Activated CD8-positive, alpha-beta T cell treated with anti-CD3 and anti-CD28 coated beads, Interleukin-2, amount 10 ng/mL, durations not matched to agents 7 days and 5 days (primary cell): ENCODE measurements around the gene PTGER4. TPM values are rescaled to one million over a fixed set of nuclear protein-coding genes. Genes with fewer than 3 reads are reported as not detected.

ENCODE experiments used
- ATAC-seq: fragments of 150-1000 bp; cut with Tn5 transposase; one replicate; pipeline ENCODE4 v1.10.0; 2021; ENCODE audit warnings: moderate library complexity
- CTCF ChIA-PET: fragments of 350-600 bp; sonication (Branson Sonifier 250); formaldehyde crosslinking; loops from one replicate; lab custom pipeline; 2021; ENCODE audit warnings: antibody characterized with exemption; lab: Charles Lee
- POLR2A ChIA-PET: fragments of 350-600 bp; sonication (Branson Sonifier 250); formaldehyde crosslinking; loops from one replicate; lab custom pipeline; 2021; ENCODE audit warnings: antibody characterized with exemption; lab: Charles Lee
- DNase-seq: peaks from one replicate; pipeline ENCODE4 v3.0.0-alpha.2; 2020
- H3K27ac Mint-ChIP-seq: one replicate; pipeline ENCODE4 v1.8.0; 2021; ENCODE audit warnings: mild to moderate bottlenecking, mixed read lengths
- H3K27me3 Mint-ChIP-seq: one replicate; pipeline ENCODE4 v1.8.0; 2021; ENCODE audit warnings: low read depth, mixed read lengths
- H3K36me3 Mint-ChIP-seq: one replicate; pipeline ENCODE4 v1.8.0; 2021; ENCODE audit warnings: low read depth, mixed read lengths
- H3K4me1 Mint-ChIP-seq: one replicate; pipeline ENCODE4 v1.8.0; 2021; ENCODE audit warnings: low read depth, mixed read lengths
- H3K4me3 Mint-ChIP-seq: one replicate; pipeline ENCODE4 v1.8.0; 2021; ENCODE audit warnings: mild to moderate bottlenecking, mixed read lengths
- H3K9me3 Mint-ChIP-seq: one replicate; pipeline ENCODE4 v1.8.0; 2022; ENCODE audit warnings: mixed read lengths; ENCODE audit not compliant: insufficient read depth
- total RNA-seq, 2 experiments: library from RNA; stranded (reverse); gene quantifications; one replicate each; pipeline ENCODE4 v1.2.3, GENCODE V29; 2021

The PTGER4 gene
- total RNA-seq, 2 experiments from 2014 or later: 45.8 to 50.8 TPM

- H3K27me3 Mint-ChIP-seq: no peaks in the 10 kb centered on the region
- ATAC-seq (no peak), DNase-seq (no peak)
- no peak overlapping the region for H3K27ac Mint-ChIP-seq
- H3K4me1 Mint-ChIP-seq: peaks cover 28% of the 10 kb centered on the region
- no peak overlapping the region for H3K4me3 Mint-ChIP-seq
- ChIA-PET CTCF (interaction anchor here (0.7 to 2.9 kb wide), 7 partner anchors 9 to 784 kb away, joined by 3 to 12 read pairs (median 3); no protein-coding TSS in a partner anchor), POLR2A (interaction anchor here (1.0 to 1.2 kb wide), 2 partner anchors 9 to 14 kb away, joined by 3 read pairs; no protein-coding TSS in a partner anchor)
- no peaks in the 10 kb centered on the region for H3K9me3 Mint-ChIP-seq
- peaks cover 8% of the 10 kb centered on the region for H3K36me3 Mint-ChIP-seq
Observed at GRCh38 chr5:40733434-40733833, 53.7 kb downstream of the PTGER4 start.

GRCh38 chr5:40733879-40734563, 54.3 kb downstream of the PTGER4 start:
- Mint-ChIP-seq H3K9me3 (no peaks in the 10 kb centered on the region), H3K27ac (peak overlapping the region; percentile 19), H3K4me1 (peaks cover 28% of the 10 kb centered on the region), H3K4me3 (no peak overlapping the region), H3K27me3 (no peaks in the 10 kb centered on the region), H3K36me3 (peaks cover 6% of the 10 kb centered on the region)
- ATAC-seq: no peak
- POLR2A ChIA-PET: interaction anchor here (1.0 to 1.2 kb wide), 2 partner anchors 9 to 14 kb away, joined by 3 read pairs; no protein-coding TSS in a partner anchor
- CTCF ChIA-PET: interaction anchor here (0.7 to 2.9 kb wide), 13 partner anchors 10 to 1020 kb away, joined by 3 to 12 read pairs (median 3); no protein-coding TSS in a partner anchor
- no peak for DNase-seq

GRCh38 chr5:40734986-40735385, 55.3 kb downstream of the PTGER4 start:
- DNase-seq: no peak
- Mint-ChIP-seq H3K9me3 (no peaks in the 10 kb centered on the region), H3K36me3 (peaks cover 11% of the 10 kb centered on the region), H3K27ac (peak overlapping the region; percentile 44), H3K4me3 (no peak overlapping the region), H3K27me3 (no peaks in the 10 kb centered on the region), H3K4me1 (peaks cover 28% of the 10 kb centered on the region)
- ATAC-seq: no peak
- CTCF ChIA-PET: interaction anchor here (1.3 to 2.9 kb wide), 5 partner anchors 21 to 786 kb away, joined by 5 to 14 read pairs (median 7); no protein-coding TSS in a partner anchor
- POLR2A ChIA-PET: no interaction called here

DNA sequence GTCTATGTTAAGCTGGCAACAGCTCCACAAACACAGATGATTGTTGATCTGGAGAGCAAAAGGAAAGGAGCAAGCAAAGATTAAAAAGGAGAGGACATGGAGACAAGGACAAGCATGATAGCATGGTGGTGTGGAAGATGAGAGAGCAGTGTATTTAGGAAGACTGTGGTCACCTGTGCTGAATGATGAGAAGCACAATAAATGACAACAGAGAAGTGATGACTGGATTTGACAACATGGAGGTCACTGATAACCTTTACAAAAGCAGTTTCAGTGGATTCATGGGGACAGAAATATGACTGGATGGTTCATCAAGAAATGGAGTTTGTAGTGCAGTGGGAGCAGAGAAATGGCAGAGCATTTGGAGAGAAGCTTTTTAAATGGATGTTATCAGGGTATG, 55.9 kb downstream of the PTGER4 start:
- DNase-seq (no peak), ATAC-seq (no peak)
- Mint-ChIP-seq H3K9me3 (no peaks in the 10 kb centered on the region), H3K4me3 (no peak overlapping the region), H3K36me3 (peaks cover 13% of the 10 kb centered on the region), H3K27ac (peak overlapping the region; percentile 1), H3K27me3 (no peaks in the 10 kb centered on the region), H3K4me1 (peaks cover 26% of the 10 kb centered on the region)
- CTCF ChIA-PET: interaction anchor here (1.3 to 2.9 kb wide), 6 partner anchors 22 to 788 kb away, joined by 3 to 14 read pairs (median 6); no protein-coding TSS in a partner anchor
- POLR2A ChIA-PET: no interaction called here

GRCh38 chr5:40736103-40736875, 56.6 kb downstream of the PTGER4 start:
- Mint-ChIP-seq H3K27me3 (no peaks in the 10 kb centered on the region), H3K9me3 (no peaks in the 10 kb centered on the region), H3K4me1 (peaks cover 26% of the 10 kb centered on the region), H3K27ac (no peak overlapping the region), H3K4me3 (no peak overlapping the region), H3K36me3 (peaks cover 20% of the 10 kb centered on the region)
- ChIA-PET POLR2A (no interaction called here), CTCF (interaction anchor here (1.3 to 2.9 kb wide), 5 partner anchors 23 to 789 kb away, joined by 3 to 14 read pairs (median 7); no protein-coding TSS in a partner anchor)
- no peak for DNase-seq
- ATAC-seq: peak; percentile 72

DNA sequence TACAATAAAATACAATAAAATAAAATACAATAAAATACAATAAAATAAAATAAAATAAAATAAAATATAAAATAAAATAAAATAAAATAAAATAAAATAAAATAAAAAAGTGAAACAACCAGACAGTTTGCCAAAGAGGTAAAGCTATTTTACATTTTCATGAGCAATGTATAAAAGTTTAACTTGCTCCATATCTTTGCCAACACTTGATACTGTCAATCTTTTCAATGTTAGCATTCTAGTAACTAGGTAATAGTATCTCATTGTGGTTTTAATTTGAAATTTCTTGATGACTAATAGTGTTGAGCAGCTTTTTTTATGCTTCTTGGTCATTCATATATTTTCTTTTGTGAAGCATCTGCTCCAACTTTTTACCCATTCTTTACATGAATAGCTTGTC, 58.8 kb downstream of the PTGER4 start:
- ChIA-PET POLR2A (interaction anchor here (0.7 kb wide), 1 partner anchor 70 kb away, joined by 3 read pairs; no protein-coding TSS in a partner anchor), CTCF (interaction anchor here (1.1 to 1.2 kb wide), 2 partner anchors 166 to 790 kb away, joined by 3 read pairs; no protein-coding TSS in a partner anchor)
- no peak overlapping the region for H3K4me3 Mint-ChIP-seq
- H3K4me1 Mint-ChIP-seq: peaks cover 23% of the 10 kb centered on the region
- DNase-seq (no peak), ATAC-seq (no peak)
- H3K36me3 Mint-ChIP-seq: peaks cover 32% of the 10 kb centered on the region
- H3K9me3 Mint-ChIP-seq: no peaks in the 10 kb centered on the region
- no peaks in the 10 kb centered on the region for H3K27me3 Mint-ChIP-seq
- H3K27ac Mint-ChIP-seq: no peak overlapping the region

Other genes starting within 250 kb of the PTGER4 start
- 10 to 100 TPM; 13.4 to 14.0 TPM for gene TTC33, start 76.0 kb downstream of the PTGER4 start, total RNA-seq
- 10 to 100 TPM; 70.8 to 72.3 TPM for gene PRKAA1, start 118.5 kb downstream of the PTGER4 start, total RNA-seq
- 1,000 to 10,000 TPM; 1,566 to 1,592 TPM for gene RPL37, start 155.3 kb downstream of the PTGER4 start, total RNA-seq
- gene CARD6, start 161.5 kb downstream of the PTGER4 start, total RNA-seq: 1 to 10 TPM; 3.0 to 3.4 TPM
- gene C7, start 229.6 kb downstream of the PTGER4 start, total RNA-seq: not detected